Gastroesophageal sphincter (tissue), 4 donors: ENCODE data around the gene CARD14. TPM values are rescaled to one million over a fixed set of nuclear protein-coding genes. Genes with fewer than 3 reads are reported as not detected.
"Not testable (repeated sequence)": the region's sequence is repeated elsewhere in the genome, so short reads cannot be mapped to it uniquely, and the experiment has no call there.

ENCODE experiments used
- ATAC-seq: fragments of 150-250 bp; one replicate; pipeline ENCODE4 v1.9.1; 2016; ENCODE audit warnings: mild to moderate bottlenecking, moderate library complexity
- H3K27ac ChIP-seq, 4 donors: fragments of 200-600 bp; sonication (generic) in 3 of 4; 1 replicate in 3 of 4; 2 replicates in 1 of 4; pipeline ENCODE4 v1.5.1; 2016 to 2019
- H3K27me3 ChIP-seq: fragments of 200-600 bp; sonication (generic); one replicate; pipeline ENCODE4 v1.5.1; 2019
- H3K36me3 ChIP-seq, 2 donors: fragments of 200-600 bp; sonication (generic); one replicate each; pipeline ENCODE4 v1.5.1; 2019; ENCODE audit warnings: control low read depth in 1 of 2
- H3K4me1 ChIP-seq, 3 donors: fragments of 200-600 bp; sonication (generic); 1 replicate in 2 of 3; 2 replicates in 1 of 3; pipeline ENCODE4 v1.5.1; 2016 to 2019; ENCODE audit warnings: control low read depth in 2 of 3
- H3K4me3 ChIP-seq, 2 donors: fragments of 200-600 bp; sonication (generic); one replicate each; pipeline ENCODE4 v1.5.1; 2019; ENCODE audit warnings: mild to moderate bottlenecking in 1 of 2, moderate library complexity in 1 of 2
- H3K9me3 ChIP-seq, 3 donors: fragments of 200-600 bp; sonication (generic); one replicate each; pipeline ENCODE4 v1.5.1; 2017 to 2019; ENCODE audit warnings: control low read depth in 2 of 3
- CTCF ChIP-seq, 4 experiments: fragments of 200-600 bp in 2 of 4; fragments of 450-650 bp in 2 of 4; sonication (generic) in 1 of 4; IDR thresholded peaks; one replicate each; pipeline ENCODE4 v1.5.1; 2017 to 2019; ENCODE audit warnings: antibody characterized with exemption in 4 of 4, mild to moderate bottlenecking in 2 of 4, moderate library complexity in 2 of 4
- EP300 ChIP-seq: sonication (generic); formaldehyde crosslinking; IDR thresholded peaks from one replicate; pipeline ENCODE4 v1.6.1; 2017; ENCODE audit warnings: antibody characterized with exemption, mild to moderate bottlenecking
- POLR2A ChIP-seq, 2 donors: fragments of 450-650 bp; IDR thresholded peaks; one replicate each; pipeline ENCODE4 v1.6.1; 2017; ENCODE audit warnings: antibody characterized with exemption in 2 of 2, mild to moderate bottlenecking in 2 of 2, moderate library complexity in 1 of 2
- POLR2AphosphoS5 ChIP-seq: sonication (generic); formaldehyde crosslinking; IDR thresholded peaks from one replicate; pipeline ENCODE4 v1.6.1; 2017; ENCODE audit warnings: antibody characterized with exemption
- WGBS, 2 donors: methylation state at CpG; one replicate each; pipeline ENCODE4 v1.1.5; 2018; ENCODE audit warnings: low coverage in 1 of 2; 5-methylcytosine and 5-hydroxymethylcytosine counted together
- total RNA-seq, 4 donors: library from RNA; depleted of rRNA; stranded (reverse); fragments of >200 nt; gene quantifications; one replicate each; pipeline ENCODE4 v1.1.0, GENCODE V29; 2016

The CARD14 gene
- total RNA-seq, 4 donors from 2014 or later, result 0.78 to 0.81 TPM; not detected in 2

- Histone ChIP-seq H3K27me3 (peaks cover 47% of the 10 kb centered on the region), H3K9me3 (no peaks in the 10 kb centered on the region), H3K27ac (no peak overlapping the region), H3K4me3 (no peak overlapping the region), H3K4me1 (no peaks in the 10 kb centered on the region), H3K36me3 (no peaks in the 10 kb centered on the region)
- no peak for ATAC-seq
- no peak for TF ChIP-seq CTCF (IDR thresholded peaks at IDR 0.05)
- TF ChIP-seq POLR2AphosphoS5, result no peak
- no peak for TF ChIP-seq POLR2A (IDR thresholded peaks at IDR 0.05)
- no peak for TF ChIP-seq EP300
- WGBS, 2 donors, result 20 to 100% methylated on average over 1 of the region's 27 CpGs
Observed at GRCh38 chr17:80198144-80198661, 28.4 kb downstream of the CARD14 start.

GRCh38 chr17:80199295-80199694, 29.5 kb downstream of the CARD14 start:
- not testable (repeated sequence) for ATAC-seq, H3K4me1 ChIP-seq, H3K36me3 ChIP-seq, H3K9me3 ChIP-seq, H3K27ac ChIP-seq, H3K4me3 ChIP-seq
- 19 to 40% methylated on average over 2 to 3 of the region's 6 CpGs for WGBS, 2 donors
- peaks cover 37% of the 10 kb centered on the region for H3K27me3 ChIP-seq

GRCh38 chr17:80201446-80201845, 31.6 kb downstream of the CARD14 start:
- no peak for ATAC-seq
- no peaks in the 10 kb centered on the region for H3K9me3 ChIP-seq
- H3K27me3 ChIP-seq, result peaks cover 16% of the 10 kb centered on the region
- no peak overlapping the region for H3K27ac ChIP-seq
- H3K4me1 ChIP-seq, result no peaks in the 10 kb centered on the region
- no peaks in the 10 kb centered on the region for H3K36me3 ChIP-seq
- no peak for TF ChIP-seq EP300
- no peak for TF ChIP-seq POLR2A (IDR thresholded peaks at IDR 0.05)
- TF ChIP-seq POLR2AphosphoS5, result no peak
- TF ChIP-seq CTCF (IDR thresholded peaks at IDR 0.05), result no peak
- WGBS, 2 donors, result 81% methylated on average over 3 of the region's 15 CpGs; no CpG with 5 or more reads in 1 of the 2 donors
- no peak overlapping the region for H3K4me3 ChIP-seq

- no peaks in the 10 kb centered on the region for H3K4me1 ChIP-seq
- H3K36me3 ChIP-seq, result no peaks in the 10 kb centered on the region
- WGBS, 2 donors, result 91% methylated on average over 6 of the region's 17 CpGs; no CpG with 5 or more reads in 1 of the 2 donors
- H3K9me3 ChIP-seq, result no peaks in the 10 kb centered on the region
- ATAC-seq, result no peak
- no peak overlapping the region for H3K4me3 ChIP-seq
- peaks cover 9% of the 10 kb centered on the region for H3K27me3 ChIP-seq
- H3K27ac ChIP-seq, result no peak overlapping the region
- TF ChIP-seq EP300 (no peak), POLR2AphosphoS5 (no peak), CTCF (IDR thresholded peaks at IDR 0.05) (no peak), POLR2A (IDR thresholded peaks at IDR 0.05) (no peak)
Observed at GRCh38 chr17:80202197-80202596, 32.4 kb downstream of the CARD14 start.

- Histone ChIP-seq H3K36me3 (peaks cover 0 to 8% of the 10 kb centered on the region in 2 donors), H3K9me3 (no peaks in the 10 kb centered on the region), H3K4me3 (no peak overlapping the region), H3K27ac (no peak overlapping the region), H3K4me1 (no peaks in the 10 kb centered on the region), H3K27me3 (peaks cover 3% of the 10 kb centered on the region)
- no CpG with 5 or more reads among the region's 11 CpGs for WGBS, 2 donors
- no peak for ATAC-seq
- TF ChIP-seq EP300 (no peak), POLR2AphosphoS5 (no peak), POLR2A (IDR thresholded peaks at IDR 0.05) (no peak), CTCF (IDR thresholded peaks at IDR 0.05) (no peak)
Observed at GRCh38 chr17:80203471-80203963, 33.7 kb downstream of the CARD14 start.
